ENCODE data around the gene PHF8. TPM values are rescaled to one million over a fixed set of nuclear protein-coding genes. Genes with fewer than 3 reads are reported as not detected.

Gene PHF8
- total RNA-seq, 2 experiments from 2014 or later, result 46.1 to 49.9 TPM

DNA sequence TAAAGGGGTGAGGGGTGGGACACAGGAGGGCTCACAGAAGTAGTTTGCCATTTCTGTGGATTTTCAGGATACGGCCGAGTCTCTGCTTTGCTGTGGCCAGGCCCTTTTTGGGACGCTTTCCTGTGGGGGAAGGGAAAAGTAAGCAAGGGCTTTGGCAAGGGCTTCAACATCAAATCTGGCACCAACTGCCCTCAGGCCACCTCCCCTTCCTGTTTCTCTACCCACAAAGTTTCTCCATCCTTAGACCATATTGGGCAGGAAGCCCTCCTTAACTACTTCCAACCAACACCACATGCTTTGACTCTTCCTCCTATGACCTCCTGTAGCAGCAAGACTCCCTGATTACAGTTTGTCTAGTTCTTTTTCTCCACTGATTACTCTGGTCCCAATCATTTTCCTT, 105.1 kb downstream of the PHF8 start:
- DNase-seq, result no peak
- no peak overlapping the region for H3K4me3 ChIP-seq (ENCODE audit: low read length)
- POLR2A ChIA-PET, result no interaction called here
- Mint-ChIP-seq H3K4me3 (no peak overlapping the region), H3K4me1 (ENCODE audit: low read depth) (peaks cover 28% of the 10 kb centered on the region), H3K27me3 (no peaks in the 10 kb centered on the region), H3K36me3 (ENCODE audit: low read depth) (peaks cover 76% of the 10 kb centered on the region), H3K27ac (no peak overlapping the region), H3K9me3 (no peaks in the 10 kb centered on the region)
- intact Hi-C loops (cut with DNase I, micrococcal nuclease), result no loop called here
- ATAC-seq (ENCODE audit: poor library complexity), result no peak
- no peaks in the 10 kb centered on the region for H3K9me3 ChIP-seq (ENCODE audit: control insufficient read depth in 1 of 2, insufficient read depth in 1 of 2, low read length in 2 of 2)
- TF ChIP-seq, protein P1, sequence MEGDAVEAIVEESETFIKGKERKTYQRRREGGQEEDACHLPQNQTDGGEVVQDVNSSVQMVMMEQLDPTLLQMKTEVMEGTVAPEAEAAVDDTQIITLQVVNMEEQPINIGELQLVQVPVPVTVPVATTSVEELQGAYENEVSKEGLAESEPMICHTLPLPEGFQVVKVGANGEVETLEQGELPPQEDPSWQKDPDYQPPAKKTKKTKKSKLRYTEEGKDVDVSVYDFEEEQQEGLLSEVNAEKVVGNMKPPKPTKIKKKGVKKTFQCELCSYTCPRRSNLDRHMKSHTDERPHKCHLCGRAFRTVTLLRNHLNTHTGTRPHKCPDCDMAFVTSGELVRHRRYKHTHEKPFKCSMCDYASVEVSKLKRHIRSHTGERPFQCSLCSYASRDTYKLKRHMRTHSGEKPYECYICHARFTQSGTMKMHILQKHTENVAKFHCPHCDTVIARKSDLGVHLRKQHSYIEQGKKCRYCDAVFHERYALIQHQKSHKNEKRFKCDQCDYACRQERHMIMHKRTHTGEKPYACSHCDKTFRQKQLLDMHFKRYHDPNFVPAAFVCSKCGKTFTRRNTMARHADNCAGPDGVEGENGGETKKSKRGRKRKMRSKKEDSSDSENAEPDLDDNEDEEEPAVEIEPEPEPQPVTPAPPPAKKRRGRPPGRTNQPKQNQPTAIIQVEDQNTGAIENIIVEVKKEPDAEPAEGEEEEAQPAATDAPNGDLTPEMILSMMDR (IDR thresholded peaks at IDR 0.05), result no peak
- no peak overlapping the region for H3K27ac ChIP-seq (ENCODE audit: low read depth in 1 of 2, low read length in 2 of 2)
- H3K36me3 ChIP-seq (ENCODE audit: insufficient read depth, low read length), result peaks cover 56% of the 10 kb centered on the region
- CTCF ChIA-PET, result no interaction called here
- H3K27me3 ChIP-seq (ENCODE audit: control insufficient read depth in 1 of 2, insufficient read depth in 2 of 2, low read length in 2 of 2), result no peaks in the 10 kb centered on the region
- peaks cover 3% of the 10 kb centered on the region for H3K4me1 ChIP-seq (ENCODE audit: insufficient read depth, low read length)

DNA sequence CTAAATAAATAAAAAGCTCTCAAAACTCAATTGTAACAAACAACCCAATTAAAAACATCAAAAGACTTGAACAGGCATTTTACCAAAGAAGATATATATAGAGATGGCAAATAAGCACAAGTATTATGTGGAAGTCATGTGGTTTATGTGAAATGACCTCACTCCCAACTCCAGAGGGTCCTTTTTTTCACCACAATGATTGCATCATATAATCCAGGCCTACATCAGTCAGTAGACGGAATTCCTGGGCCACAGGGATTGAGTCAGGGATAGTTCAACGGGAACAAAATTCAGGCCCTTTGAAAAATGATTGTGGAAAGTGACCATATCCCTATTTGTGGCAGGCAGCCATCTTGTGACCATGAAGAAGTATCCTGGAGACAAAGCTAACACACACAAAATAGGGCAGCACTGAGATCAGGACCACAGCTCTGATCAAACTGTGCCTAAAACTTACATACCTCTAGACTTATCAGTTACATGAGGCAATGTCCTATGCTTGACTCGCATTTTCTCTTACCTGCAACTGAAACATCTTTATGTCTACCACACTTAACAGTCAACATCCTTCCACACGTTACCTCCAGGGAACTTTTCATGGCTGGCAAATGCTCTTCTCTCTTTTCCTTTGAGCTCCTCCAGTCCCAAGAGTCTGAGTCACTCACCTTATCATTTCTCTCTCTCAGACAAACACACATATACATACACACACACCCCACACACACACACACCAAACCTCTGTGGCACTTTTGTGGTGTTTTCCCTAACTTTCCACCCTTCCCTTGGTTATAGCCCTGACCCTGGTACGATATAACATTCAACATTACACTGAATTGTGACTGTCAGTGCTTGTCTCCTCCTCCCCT, 113.5 kb downstream of the PHF8 start:
- H3K36me3 ChIP-seq (ENCODE audit: insufficient read depth, low read length), result no peaks in the 10 kb centered on the region
- peaks cover 12% of the 10 kb centered on the region for H3K4me1 Mint-ChIP-seq (ENCODE audit: low read depth)
- TF ChIP-seq, protein P1 (IDR thresholded peaks at IDR 0.05), result no peak
- intact Hi-C loops (cut with DNase I, micrococcal nuclease), result no loop called here
- POLR2A ChIA-PET, result no interaction called here
- no peaks in the 10 kb centered on the region for H3K9me3 ChIP-seq (ENCODE audit: control insufficient read depth in 1 of 2, insufficient read depth in 1 of 2, low read length in 2 of 2)
- H3K4me1 ChIP-seq (ENCODE audit: insufficient read depth, low read length), result peaks cover 3% of the 10 kb centered on the region
- DNase-seq (no peak), ATAC-seq (ENCODE audit: poor library complexity) (no peak)
- H3K27ac ChIP-seq (ENCODE audit: low read depth in 1 of 2, low read length in 2 of 2), result no peak overlapping the region
- no peaks in the 10 kb centered on the region for H3K27me3 Mint-ChIP-seq
- no peak overlapping the region for H3K4me3 Mint-ChIP-seq
- CTCF ChIA-PET, result no interaction called here
- no peaks in the 10 kb centered on the region for H3K27me3 ChIP-seq (ENCODE audit: control insufficient read depth in 1 of 2, insufficient read depth in 2 of 2, low read length in 2 of 2)
- no peak overlapping the region for H3K27ac Mint-ChIP-seq
- H3K4me3 ChIP-seq (ENCODE audit: low read length), result no peak overlapping the region
- H3K9me3 Mint-ChIP-seq, result no peaks in the 10 kb centered on the region
- peaks cover 3% of the 10 kb centered on the region for H3K36me3 Mint-ChIP-seq (ENCODE audit: low read depth)

DNA sequence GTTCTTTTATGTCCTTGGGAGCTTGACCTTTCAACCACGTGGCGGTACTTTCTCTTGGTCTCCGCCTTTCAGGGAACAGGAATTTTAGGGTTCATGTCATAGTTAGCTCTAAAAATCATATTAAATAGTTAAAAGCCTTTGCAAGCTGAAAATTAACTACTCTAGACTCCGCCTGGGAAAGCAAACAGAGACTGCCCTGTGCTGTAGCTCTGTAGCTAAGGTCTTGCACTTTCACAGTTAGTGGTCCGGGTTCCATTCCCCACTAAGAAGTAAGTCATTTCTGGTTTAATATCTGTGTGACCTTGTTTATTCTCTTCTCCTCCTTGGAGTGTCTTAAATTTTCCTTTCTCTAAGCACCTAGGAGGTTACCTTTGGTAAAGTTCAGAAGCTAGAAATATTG, 118.2 kb downstream of the PHF8 start:
- ATAC-seq (ENCODE audit: poor library complexity), result no peak
- DNase-seq, result no peak
- Mint-ChIP-seq H3K36me3 (ENCODE audit: low read depth) (no peaks in the 10 kb centered on the region), H3K4me1 (ENCODE audit: low read depth) (no peaks in the 10 kb centered on the region), H3K27me3 (no peaks in the 10 kb centered on the region), H3K27ac (no peak overlapping the region), H3K4me3 (no peak overlapping the region), H3K9me3 (no peaks in the 10 kb centered on the region)
- no peaks in the 10 kb centered on the region for H3K4me1 ChIP-seq (ENCODE audit: insufficient read depth, low read length)
- no peak overlapping the region for H3K4me3 ChIP-seq (ENCODE audit: low read length)
- intact Hi-C loops (cut with DNase I, micrococcal nuclease), result no loop called here
- H3K27ac ChIP-seq (ENCODE audit: low read depth in 1 of 2, low read length in 2 of 2), result no peak overlapping the region
- no peaks in the 10 kb centered on the region for H3K36me3 ChIP-seq (ENCODE audit: insufficient read depth, low read length)
- H3K9me3 ChIP-seq (ENCODE audit: control insufficient read depth in 1 of 2, insufficient read depth in 1 of 2, low read length in 2 of 2), result no peaks in the 10 kb centered on the region
- TF ChIP-seq, protein P1 (IDR thresholded peaks at IDR 0.05), result no peak
- CTCF ChIA-PET, result no interaction called here
- H3K27me3 ChIP-seq (ENCODE audit: control insufficient read depth in 1 of 2, insufficient read depth in 2 of 2, low read length in 2 of 2), result no peaks in the 10 kb centered on the region
- POLR2A ChIA-PET, result no interaction called here

All from CD4-positive, alpha-beta T cell (primary cell).